ENCODE results near the gene DCLRE1C.
"Not testable (repeated sequence)": the region's sequence is repeated elsewhere in the genome, so short reads cannot be mapped to it uniquely, and the experiment has no call there.

DNA sequence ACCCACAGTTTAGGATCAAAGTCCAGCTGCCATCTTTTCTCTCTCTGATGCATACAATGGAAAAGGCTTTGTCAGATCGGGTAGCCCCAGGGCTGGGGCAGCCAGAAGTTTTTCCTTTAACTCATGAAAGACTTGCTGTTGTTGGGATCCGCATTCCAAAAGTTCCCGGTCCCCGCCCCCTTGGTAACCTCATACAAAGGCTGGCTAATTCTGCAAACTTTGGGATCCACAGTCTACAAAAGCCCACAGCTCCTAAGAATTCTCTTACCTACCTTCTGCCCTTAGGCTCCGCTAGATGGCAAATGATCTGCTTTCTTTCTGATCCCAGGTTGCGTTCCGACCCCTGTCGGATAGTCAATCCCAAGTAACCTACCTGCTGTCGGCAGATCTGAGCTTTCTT, 38.4 kb upstream of the DCLRE1C start:
- TF ChIP-seq, protein P1, sequence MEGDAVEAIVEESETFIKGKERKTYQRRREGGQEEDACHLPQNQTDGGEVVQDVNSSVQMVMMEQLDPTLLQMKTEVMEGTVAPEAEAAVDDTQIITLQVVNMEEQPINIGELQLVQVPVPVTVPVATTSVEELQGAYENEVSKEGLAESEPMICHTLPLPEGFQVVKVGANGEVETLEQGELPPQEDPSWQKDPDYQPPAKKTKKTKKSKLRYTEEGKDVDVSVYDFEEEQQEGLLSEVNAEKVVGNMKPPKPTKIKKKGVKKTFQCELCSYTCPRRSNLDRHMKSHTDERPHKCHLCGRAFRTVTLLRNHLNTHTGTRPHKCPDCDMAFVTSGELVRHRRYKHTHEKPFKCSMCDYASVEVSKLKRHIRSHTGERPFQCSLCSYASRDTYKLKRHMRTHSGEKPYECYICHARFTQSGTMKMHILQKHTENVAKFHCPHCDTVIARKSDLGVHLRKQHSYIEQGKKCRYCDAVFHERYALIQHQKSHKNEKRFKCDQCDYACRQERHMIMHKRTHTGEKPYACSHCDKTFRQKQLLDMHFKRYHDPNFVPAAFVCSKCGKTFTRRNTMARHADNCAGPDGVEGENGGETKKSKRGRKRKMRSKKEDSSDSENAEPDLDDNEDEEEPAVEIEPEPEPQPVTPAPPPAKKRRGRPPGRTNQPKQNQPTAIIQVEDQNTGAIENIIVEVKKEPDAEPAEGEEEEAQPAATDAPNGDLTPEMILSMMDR (IDR thresholded peaks at IDR 0.05): not testable (repeated sequence)
- not testable (repeated sequence) for TF ChIP-seq POLR2A (IDR thresholded peaks at IDR 0.05)

All from adrenal gland (tissue), 5 donors.